Upper lobe of left lung (tissue), 4 donors: Measurements from ENCODE around the gene AFF4.

Source experiments
- CTCF ChIP-seq, 6 experiments: fragments of 450-650 bp in 4 of 6; fragments of 200-600 bp in 2 of 6; sonication (generic) in 2 of 6; IDR thresholded peaks; one replicate each; pipeline ENCODE4 v1.5.1; 2016 to 2019; ENCODE audit warnings: antibody characterized with exemption in 6 of 6
- EP300 ChIP-seq, 4 donors: sonication (generic); formaldehyde crosslinking; IDR thresholded peaks; one replicate each; pipeline ENCODE4 v1.5.1; 2017; ENCODE audit warnings: antibody characterized with exemption in 4 of 4, control low read depth in 2 of 4
- POLR2A ChIP-seq, 4 donors: fragments of 450-650 bp; IDR thresholded peaks; one replicate each; pipeline ENCODE4 v1.5.1; 2016 to 2017; ENCODE audit warnings: antibody characterized with exemption in 4 of 4, mild to moderate bottlenecking in 2 of 4

- TF ChIP-seq CTCF (IDR thresholded peaks at IDR 0.05) = no peak
- no peak for TF ChIP-seq POLR2A (IDR thresholded peaks at IDR 0.05)
- no peak for TF ChIP-seq EP300 (IDR thresholded peaks at IDR 0.05)
Measured at GRCh38 chr5:132848270-132848669, 115.2 kb downstream of the AFF4 start.
